Activated CD4-positive, alpha-beta T cell treated with anti-CD3 and anti-CD28 coated beads, Interleukin-2, Interleukin-4, amounts not matched to agents 100 ng/mL and 50 ng/mL, durations not matched to agents 16 hours and 8 hours (primary cell): ENCODE results near the gene H1-8.

Experiments
- DNase-seq: peaks from one replicate; pipeline ENCODE4 v3.0.0-alpha.2; 2020; ENCODE audit warnings: low spot score

H1-8 gene

DNA sequence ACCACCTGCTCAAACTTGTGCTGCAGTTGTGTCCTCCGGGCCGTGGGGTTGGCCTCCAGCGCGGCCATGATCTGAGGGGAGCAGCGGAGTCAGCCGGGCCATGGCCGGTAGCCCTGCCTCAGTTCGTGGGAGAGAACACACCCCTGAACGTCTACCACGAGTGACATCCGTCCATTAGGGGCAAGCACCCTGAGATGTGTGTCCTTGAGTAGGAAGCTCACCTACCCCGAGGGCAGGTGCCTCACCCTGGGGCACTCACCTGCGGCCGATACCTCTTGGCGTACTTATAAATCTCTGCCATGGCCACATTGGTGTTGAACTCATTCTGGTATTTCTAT, 13.4 kb downstream of the H1-8 start:
- no peak for DNase-seq

DNA sequence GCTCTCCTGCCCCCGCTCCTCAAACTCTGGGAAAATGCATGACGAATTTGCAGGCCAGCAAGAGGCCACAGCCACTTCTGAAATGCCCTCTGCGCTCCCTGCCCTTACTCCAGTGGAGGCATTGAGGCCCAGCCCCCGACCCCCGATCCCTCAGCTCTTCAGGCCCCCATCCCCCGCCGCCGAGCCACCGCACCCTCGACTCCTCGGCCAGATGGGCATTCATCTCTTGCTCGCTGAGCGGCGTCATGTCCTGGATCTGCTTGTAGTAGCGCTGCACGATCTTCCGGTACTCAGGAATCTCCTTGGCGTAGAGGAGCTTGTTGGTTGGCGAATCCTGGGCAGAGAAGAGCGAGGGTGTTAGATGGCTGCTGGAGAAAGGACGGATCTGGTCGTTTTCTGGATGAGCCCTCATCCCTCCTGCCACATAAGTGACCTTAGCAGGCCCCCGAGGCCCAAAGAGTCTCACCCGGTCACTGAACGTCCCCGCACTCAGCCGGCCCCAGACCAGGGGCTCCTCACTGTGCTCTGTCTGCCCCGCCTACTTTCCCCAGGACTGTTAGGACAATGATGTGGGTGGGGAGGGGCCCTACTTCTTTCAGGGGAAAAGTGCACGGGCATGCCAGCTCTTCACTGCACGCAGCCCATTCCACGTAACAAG, 14.0 kb downstream of the H1-8 start:
- DNase-seq = no peak

- DNase-seq = no peak
Observed at GRCh38 chr3:129557548-129557894, 14.5 kb downstream of the H1-8 start.

- DNase-seq = no peak
Observed at GRCh38 chr3:129558081-129558771, 15.3 kb downstream of the H1-8 start.

- no peak for DNase-seq
Observed at GRCh38 chr3:129558772-129559564, 16.0 kb downstream of the H1-8 start.

GRCh38 chr3:129559565-129560079, 16.6 kb downstream of the H1-8 start:
- no peak for DNase-seq

DNA sequence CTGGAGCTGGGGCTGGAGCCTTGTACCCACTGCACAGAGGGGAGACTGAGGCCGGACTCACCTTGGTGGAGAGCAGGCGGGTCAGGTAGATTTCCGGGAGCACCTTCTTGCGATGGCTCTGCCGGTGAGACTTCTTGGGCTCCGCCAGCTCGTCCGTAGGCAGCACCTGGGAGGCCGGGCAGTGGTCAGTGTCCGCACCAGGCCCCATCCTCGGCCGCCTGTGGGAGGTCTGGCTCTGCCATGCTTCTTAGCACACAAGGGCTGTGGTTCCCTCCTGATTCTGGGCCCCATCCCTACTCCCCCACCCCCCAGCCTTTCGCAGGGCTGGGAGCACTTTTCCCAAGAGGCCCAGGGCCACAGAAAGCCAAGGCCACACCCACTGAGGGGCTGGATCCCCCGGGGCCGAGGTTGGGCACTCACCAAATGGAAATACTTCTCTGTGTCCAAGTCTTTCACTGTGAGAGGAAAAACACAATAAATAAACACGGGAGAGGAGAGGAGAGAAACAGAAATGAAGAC, 17.4 kb downstream of the H1-8 start:
- no peak for DNase-seq

GRCh38 chr3:129560911-129561594, 18.1 kb downstream of the H1-8 start:
- DNase-seq = no peak

DNA sequence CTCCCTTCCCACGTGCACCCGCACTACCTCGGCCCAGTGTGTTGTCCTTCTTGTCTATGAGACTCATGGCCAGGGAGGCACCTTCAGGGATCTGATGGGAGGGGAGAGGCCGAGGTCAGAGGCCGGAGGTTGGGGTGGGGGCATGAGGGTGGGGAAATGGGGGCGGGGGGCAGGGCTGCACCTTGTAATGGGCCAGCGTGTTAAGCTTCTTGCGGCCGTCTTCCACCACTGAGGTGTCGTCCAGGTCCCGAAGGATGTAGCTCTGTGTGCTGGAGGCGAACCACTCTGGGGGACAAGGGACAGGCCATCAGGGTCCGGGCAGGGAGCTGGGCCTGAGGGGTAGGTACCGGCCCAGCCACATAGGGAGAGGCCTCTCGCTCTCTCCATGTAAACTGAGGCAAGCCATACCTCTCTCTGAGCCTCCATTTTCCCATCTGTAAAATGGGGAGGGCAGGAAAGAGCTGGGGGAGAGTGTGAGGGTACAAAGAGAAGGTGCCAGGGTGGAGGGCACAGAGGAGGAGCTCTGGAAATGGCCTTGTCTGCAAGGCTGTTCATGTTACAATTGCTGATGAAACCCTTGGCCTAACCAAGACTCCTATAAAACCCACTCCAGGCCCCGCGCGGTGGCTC, 18.8 kb downstream of the H1-8 start:
- no peak for DNase-seq

- no peak for DNase-seq
Observed at GRCh38 chr3:129562803-129563202, 19.8 kb downstream of the H1-8 start.

- no peak for DNase-seq
Observed at GRCh38 chr3:129563332-129563731, 20.4 kb downstream of the H1-8 start.

DNA sequence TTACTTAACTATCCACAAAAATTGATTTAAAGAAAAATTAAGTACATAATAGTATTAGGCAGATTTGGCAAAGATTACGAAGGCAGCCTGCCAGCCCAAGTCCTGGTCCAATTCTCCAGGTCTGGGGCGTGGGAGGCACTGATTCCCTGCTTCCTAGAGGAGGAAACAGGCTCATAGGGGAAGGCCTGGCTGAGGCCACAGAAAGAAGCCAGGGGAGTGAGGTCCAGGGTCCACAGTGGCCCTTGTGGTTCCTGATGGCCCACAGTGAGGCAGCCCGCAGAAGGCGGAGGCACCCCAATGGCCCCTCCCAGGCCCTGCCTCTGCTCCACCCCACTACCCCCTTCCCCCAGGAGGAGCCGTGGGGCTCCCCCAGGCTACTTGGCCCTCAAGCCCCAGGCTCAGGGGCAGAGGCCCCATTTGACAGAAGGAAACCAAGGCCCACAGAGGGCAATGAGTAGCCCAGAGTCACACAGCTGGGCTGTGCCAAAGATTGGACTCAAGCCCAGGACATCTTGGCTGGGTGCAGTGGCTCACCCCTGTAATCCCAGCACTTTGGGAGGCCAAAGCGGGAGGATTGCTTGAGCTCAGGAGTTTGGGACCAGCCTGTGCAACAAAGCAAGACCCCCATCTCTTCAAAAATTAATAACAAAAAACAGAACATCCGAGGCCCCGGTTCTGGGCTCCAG, 21.0 kb downstream of the H1-8 start:
- no peak for DNase-seq

DNA sequence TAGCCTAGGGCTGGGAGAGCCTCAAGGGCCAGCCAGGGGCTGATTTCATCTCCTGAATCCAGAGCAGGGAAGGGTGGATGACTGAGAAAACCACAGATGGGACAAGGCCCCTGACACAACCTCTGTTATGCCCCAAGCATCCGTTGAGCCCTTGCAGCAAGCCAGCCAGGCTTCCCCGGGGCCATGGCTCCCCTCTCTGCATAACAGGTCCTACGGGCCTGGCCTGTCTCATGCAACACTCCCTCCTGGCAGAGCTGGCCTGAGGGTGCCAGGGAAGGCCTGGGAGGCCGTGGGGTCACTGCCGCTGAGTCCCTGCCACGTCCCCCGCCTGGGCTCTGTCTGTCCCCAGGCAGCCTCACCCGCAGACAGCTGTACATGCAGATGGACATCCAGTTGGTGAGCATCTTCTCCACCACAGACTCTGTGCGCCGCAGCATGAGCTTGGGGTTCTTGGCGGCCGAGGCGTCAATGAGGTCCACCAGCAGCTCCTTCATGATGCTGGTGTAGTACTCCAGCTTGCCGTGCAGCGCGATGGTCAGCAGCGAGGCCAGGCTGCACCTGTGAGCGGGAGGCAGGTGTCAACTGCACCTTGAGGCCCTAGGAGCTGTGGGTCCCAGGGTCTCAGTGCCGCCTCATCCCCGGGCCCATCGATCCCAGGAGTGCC, 22.1 kb downstream of the H1-8 start:
- no peak for DNase-seq

- no peak for DNase-seq
Observed at GRCh38 chr3:129565902-129566301, 22.9 kb downstream of the H1-8 start.

DNA sequence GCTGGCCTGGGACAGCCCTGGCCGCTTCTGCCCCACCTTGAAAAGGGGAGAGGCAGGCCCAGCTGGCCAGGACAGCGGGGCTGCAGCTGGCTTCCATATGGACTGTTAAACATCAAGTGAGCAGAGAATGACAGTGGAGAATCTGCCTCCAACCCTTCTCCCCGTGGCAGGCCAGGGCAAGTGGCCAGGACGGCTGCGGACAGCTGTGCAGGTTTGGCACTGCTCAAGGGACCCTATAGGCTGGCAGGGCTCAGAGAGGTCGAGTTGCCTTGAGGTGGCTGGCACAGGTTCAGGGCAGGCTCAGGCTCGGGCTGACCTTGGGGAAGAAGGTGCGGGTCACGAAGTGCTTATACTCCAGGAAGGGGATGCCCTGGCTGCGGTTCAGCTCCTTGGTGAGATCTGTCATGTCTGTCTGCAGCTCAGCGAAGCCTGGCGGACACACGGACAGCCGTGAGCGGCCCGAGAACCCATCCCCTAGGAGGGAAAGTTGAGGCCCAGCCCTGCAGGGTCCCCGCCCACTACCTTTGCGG, 24.3 kb downstream of the H1-8 start:
- DNase-seq = no peak

GRCh38 chr3:129567939-129568338, 25.0 kb downstream of the H1-8 start:
- DNase-seq = no peak

DNA sequence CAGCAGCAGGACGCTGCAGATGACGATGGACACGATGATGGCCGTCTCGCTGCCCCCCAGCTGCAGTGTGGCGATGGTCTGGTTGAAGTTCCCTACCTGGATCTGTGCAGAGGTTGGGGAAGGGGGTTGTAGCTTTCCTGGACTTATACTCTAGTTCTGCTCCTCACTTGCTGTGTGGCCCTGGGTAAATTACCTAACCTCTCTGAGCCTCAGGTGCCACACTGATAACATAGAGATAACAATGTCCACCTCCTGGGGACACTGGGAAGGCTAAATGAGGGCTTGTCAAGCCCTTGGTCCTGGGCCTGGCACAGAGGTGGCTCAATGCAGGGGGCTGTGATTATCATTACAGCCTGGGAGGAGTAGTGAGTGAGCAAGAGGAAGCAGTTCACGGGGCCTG, 26.9 kb downstream of the H1-8 start:
- no peak for DNase-seq

- no peak for DNase-seq
Observed at GRCh38 chr3:129571605-129572547, 28.9 kb downstream of the H1-8 start.

GRCh38 chr3:129572603-129573002, 29.6 kb downstream of the H1-8 start:
- no peak for DNase-seq
